ENCODE data around the gene PLCZ1. TPM values are rescaled to one million over a fixed set of nuclear protein-coding genes. Genes with fewer than 3 reads are reported as not detected.

Gene PLCZ1
- total RNA-seq, 2 donors from 2014 or later: not detected

GRCh38 chr12:18652596-18652995 is 85.2 kb downstream of the PLCZ1 start:
- Histone ChIP-seq H3K27me3 (replicated peaks; ENCODE audit: insufficient read depth) (no peaks in the 10 kb centered on the region), H3K4me1 (ENCODE audit: control insufficient read depth in 1 of 2, low read depth in 2 of 2) (no peaks in the 10 kb centered on the region), H3K36me3 (no peaks in the 10 kb centered on the region), H3K9me3 (no peaks in the 10 kb centered on the region), H3K4me3 (no peak overlapping the region), H3K27ac (no peak overlapping the region)
- no peak for DNase-seq (ENCODE audit: low spot score)
- no peak for ATAC-seq (ENCODE audit: insufficient number of reproducible peaks, low FRiP score, low read depth)
- TF ChIP-seq, protein P1, sequence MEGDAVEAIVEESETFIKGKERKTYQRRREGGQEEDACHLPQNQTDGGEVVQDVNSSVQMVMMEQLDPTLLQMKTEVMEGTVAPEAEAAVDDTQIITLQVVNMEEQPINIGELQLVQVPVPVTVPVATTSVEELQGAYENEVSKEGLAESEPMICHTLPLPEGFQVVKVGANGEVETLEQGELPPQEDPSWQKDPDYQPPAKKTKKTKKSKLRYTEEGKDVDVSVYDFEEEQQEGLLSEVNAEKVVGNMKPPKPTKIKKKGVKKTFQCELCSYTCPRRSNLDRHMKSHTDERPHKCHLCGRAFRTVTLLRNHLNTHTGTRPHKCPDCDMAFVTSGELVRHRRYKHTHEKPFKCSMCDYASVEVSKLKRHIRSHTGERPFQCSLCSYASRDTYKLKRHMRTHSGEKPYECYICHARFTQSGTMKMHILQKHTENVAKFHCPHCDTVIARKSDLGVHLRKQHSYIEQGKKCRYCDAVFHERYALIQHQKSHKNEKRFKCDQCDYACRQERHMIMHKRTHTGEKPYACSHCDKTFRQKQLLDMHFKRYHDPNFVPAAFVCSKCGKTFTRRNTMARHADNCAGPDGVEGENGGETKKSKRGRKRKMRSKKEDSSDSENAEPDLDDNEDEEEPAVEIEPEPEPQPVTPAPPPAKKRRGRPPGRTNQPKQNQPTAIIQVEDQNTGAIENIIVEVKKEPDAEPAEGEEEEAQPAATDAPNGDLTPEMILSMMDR (IDR thresholded peaks at IDR 0.05): no peak

DNA sequence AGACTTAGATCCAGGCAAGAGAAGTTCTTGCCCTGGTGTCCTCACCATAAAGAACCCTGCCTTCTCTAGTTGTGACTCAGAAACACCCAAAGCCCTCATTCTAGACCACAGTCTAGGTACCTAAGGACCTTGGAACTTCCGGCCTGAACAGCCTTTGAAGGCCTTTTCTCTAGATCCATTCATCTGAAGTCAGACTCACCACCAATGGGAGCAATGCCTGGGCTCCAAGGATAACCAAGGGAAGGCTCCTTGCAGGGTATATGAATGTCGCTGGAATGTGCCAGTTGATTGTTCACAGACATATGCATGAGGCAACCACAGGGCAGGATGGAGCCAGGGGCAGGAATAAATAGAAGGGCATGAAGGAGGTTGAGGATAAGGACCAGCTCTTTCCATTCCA is 86.3 kb downstream of the PLCZ1 start:
- no peak overlapping the region for H3K27ac ChIP-seq
- no peak overlapping the region for H3K4me3 ChIP-seq
- H3K4me1 ChIP-seq (ENCODE audit: control insufficient read depth in 1 of 2, low read depth in 2 of 2): no peaks in the 10 kb centered on the region
- DNase-seq (ENCODE audit: low spot score): no peak
- H3K9me3 ChIP-seq: no peaks in the 10 kb centered on the region
- no peaks in the 10 kb centered on the region for H3K27me3 ChIP-seq (replicated peaks; ENCODE audit: insufficient read depth)
- ATAC-seq (ENCODE audit: insufficient number of reproducible peaks, low FRiP score, low read depth): no peak
- TF ChIP-seq, protein P1 (IDR thresholded peaks at IDR 0.05): no peak
- no peaks in the 10 kb centered on the region for H3K36me3 ChIP-seq

DNA sequence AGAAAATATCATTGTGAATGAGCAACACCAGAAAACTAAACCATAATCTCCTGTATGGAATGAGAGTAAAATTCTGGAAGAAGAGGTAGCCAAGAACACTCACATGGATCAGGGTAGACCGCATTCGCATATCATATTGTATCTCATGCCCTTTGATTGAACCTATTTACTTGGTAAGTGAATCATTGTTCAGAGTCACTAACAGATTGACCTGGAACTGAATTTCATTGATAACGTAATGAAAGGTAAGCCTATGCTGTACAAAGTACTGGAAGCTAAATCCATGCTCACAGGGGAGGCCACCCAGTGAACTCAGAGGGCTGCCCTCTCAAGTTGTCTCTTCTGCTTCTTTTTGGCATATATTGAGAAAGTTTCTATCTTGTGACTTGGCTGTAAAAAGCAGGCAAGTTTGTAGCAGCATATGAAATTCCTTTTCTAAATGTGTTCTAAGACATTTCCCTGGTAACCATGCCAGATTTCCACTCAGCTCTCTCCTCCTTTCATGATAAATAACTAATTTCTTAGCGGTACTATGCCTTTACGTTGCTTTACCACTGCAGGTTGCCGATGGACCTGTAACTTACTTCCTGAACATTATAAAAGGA is 91.4 kb downstream of the PLCZ1 start:
- H3K4me3 ChIP-seq: no peak overlapping the region
- TF ChIP-seq, protein P1 (IDR thresholded peaks at IDR 0.05): no peak
- no peak for DNase-seq (ENCODE audit: low spot score)
- H3K36me3 ChIP-seq: no peaks in the 10 kb centered on the region
- no peaks in the 10 kb centered on the region for H3K9me3 ChIP-seq
- H3K4me1 ChIP-seq (ENCODE audit: control insufficient read depth in 1 of 2, low read depth in 2 of 2): no peaks in the 10 kb centered on the region
- no peaks in the 10 kb centered on the region for H3K27me3 ChIP-seq (replicated peaks; ENCODE audit: insufficient read depth)
- no peak for ATAC-seq (ENCODE audit: insufficient number of reproducible peaks, low FRiP score, low read depth)
- no peak overlapping the region for H3K27ac ChIP-seq

GRCh38 chr12:18644564-18644963 is 93.2 kb downstream of the PLCZ1 start:
- TF ChIP-seq, protein P1 (IDR thresholded peaks at IDR 0.05): no peak
- no peak for ATAC-seq (ENCODE audit: insufficient number of reproducible peaks, low FRiP score, low read depth)

GRCh38 chr12:18643681-18644080 is 94.1 kb downstream of the PLCZ1 start:
- Histone ChIP-seq H3K27ac (no peak overlapping the region), H3K4me1 (ENCODE audit: control insufficient read depth in 1 of 2, low read depth in 2 of 2) (no peaks in the 10 kb centered on the region), H3K36me3 (no peaks in the 10 kb centered on the region), H3K9me3 (no peaks in the 10 kb centered on the region), H3K27me3 (replicated peaks; ENCODE audit: insufficient read depth) (no peaks in the 10 kb centered on the region), H3K4me3 (no peak overlapping the region)
- DNase-seq (ENCODE audit: low spot score) (no peak), ATAC-seq (ENCODE audit: insufficient number of reproducible peaks, low FRiP score, low read depth) (no peak)
- TF ChIP-seq, protein P1 (IDR thresholded peaks at IDR 0.05): no peak

More at GRCh38 chr12:18644564-18644963, 93.2 kb downstream of the PLCZ1 start:
- Histone ChIP-seq H3K36me3 (no peaks in the 10 kb centered on the region), H3K4me1 (ENCODE audit: control insufficient read depth in 1 of 2, low read depth in 2 of 2) (no peaks in the 10 kb centered on the region), H3K4me3 (no peak overlapping the region), H3K9me3 (no peaks in the 10 kb centered on the region), H3K27me3 (replicated peaks; ENCODE audit: insufficient read depth) (no peaks in the 10 kb centered on the region), H3K27ac (no peak overlapping the region)
- DNase-seq (ENCODE audit: low spot score): no peak

All from thoracic aorta (tissue), 2 donors.